HG02885 (cell line): ENCODE results near the gene MAGEB10.
"Not testable (repeated sequence)": the region's sequence is repeated elsewhere in the genome, so short reads cannot be mapped to it uniquely, and the experiment has no call there.

ENCODE experiments used
- ATAC-seq: cut with Tn5 transposase; IDR thresholded peaks from one replicate; pipeline ENCODE4 v1.9.1; 2021; ENCODE audit warnings: mild to moderate bottlenecking; ENCODE audit not compliant: unreplicated experiment, poor library complexity

The MAGEB10 gene, protein sequence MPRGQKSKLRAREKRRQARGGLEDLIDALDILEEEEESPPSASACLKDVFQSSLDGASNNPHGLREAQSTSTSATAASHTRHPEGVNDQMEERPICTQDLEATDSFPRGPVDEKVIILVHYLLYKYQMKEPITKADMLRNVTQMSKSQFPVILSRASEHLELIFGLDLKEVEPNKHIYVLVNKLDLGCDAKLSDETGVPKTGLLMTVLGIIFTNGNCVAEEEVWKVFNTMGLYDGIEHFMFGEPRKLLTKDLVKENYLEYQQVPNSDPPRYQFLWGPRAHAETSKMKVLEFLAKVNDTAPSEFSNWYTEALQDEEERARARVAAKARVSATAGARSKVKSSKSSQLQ

DNA sequence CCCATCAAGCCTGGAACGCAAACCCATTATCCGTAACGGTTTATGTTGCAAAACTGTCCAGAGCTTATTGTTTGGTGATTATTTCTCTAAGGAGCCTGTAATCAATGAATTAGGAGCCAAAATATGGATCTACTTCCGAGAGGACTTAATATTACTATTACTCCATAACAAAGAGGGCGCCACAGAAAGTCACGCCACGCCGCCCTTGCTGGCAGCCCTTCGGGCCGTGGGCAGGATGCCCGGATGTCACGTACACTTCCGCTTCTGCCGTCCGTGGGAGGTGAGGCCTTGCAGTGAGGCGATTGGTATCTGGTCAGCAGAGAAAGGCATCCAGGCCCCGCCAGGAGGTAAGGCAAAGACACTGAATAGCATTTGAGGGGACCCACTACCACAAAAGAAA, at the start of gene MAGEB10:
Gene MAGEB10 (plus strand): TSS at position 301 of the 400 bp plus-strand sequence. CDS start 13,317 bp downstream, outside the sequence.
- ATAC-seq: no peak

DNA sequence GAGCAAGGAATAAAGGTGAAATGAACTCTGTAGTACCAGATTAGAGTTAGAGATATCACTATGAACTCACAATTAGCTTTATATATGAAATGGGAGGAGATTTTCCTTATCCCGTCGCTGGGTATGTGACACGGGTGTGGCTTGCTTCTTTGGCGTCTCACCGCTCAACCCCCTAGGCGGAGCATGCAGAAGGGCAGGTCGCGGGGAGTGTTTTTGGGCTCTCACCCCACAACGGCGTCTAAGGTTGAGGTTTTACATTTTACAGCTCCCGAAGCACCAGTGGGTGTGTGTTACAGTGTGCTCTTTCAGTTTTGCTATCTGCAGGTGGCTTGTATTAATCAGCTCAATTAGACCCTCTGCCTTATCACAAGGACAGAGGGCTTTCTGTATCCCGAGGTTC, 42.1 kb upstream of the MAGEB10 start:
- no peak for ATAC-seq

DNA sequence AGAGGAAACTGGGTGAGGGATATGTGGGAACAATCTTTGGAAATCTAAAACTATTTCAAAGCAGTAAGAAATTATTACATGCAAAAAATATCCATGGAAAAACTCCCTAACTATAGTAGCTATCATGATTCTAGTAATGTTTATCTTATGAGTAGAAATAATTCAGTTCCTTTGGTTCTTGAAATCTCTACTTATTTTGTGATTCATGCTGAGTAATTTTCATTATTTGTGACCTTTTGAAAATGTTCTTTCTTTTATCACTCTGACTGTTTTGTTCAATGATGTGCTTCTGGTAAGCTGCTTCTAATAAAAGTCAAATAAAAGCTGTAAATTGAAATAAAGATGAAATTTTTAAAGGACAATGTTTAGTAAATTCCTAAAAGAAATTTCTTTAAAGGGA, 40.4 kb upstream of the MAGEB10 start:
- ATAC-seq: no peak

DNA sequence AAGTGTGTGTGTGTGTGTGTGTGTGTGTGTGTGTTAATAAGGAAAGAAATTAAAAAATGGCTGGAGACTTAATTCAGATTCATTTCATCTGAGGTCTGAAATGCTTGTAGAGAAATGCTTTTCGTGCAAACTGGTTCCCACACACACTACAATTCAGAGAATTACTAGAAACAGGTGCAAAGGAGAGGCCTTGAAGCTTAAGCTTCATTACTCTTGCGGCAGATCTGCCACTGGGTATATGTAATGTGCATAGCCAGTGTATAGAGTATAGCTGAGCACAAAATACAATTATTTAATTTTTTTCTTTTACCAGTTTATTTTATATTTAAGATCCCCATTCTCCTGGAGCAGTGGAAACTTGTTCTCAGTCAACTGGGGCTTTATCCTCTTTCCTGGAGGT, 31.8 kb upstream of the MAGEB10 start:
- ATAC-seq: no peak

DNA sequence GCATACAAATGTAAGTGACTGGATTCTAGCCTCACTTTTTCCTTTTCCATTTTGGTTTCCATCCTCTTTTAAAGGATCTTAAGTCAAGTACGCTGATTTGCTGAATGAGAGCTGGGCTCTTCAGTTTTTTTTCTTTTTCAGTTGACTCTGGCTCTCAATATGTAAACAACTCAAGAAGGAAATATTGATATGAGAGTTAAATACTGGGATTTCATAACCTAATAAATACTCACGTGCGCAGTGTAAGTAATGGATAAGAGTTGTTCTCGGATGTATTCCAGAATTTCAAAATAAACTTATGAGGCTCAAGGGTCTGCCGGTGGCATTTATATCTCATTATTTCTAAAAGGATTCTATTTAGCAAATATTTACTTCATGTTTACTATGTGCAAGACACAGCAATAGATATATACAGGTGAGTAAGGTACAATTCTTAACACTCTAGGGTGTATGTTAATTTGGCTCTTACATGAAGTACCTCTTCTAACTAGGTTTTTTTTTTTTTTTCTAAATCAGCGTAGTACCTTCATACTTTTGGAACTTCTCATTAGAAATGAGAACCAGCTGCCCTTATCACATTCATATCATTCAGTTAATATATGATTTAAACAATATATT, 11.0 kb upstream of the MAGEB10 start:
- ATAC-seq: no peak

DNA sequence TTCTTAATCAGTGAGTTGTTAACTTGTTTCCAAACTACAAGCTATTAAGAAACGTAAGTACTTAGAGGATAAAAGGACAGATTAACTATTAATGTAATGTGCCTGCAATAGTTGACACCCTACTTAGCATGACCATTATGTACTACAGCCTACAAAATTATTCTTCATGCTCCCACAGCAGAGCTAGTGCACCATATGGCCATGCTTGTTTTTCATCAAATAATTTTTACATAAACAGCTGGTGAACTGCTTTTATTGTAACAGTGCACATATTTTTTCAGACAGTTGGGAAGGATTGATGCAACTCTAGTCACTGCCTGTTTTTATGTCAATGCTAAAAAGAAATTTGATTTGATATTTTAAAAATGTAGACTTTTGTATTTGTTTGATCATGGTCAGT, 10.2 kb upstream of the MAGEB10 start:
- no peak for ATAC-seq

DNA sequence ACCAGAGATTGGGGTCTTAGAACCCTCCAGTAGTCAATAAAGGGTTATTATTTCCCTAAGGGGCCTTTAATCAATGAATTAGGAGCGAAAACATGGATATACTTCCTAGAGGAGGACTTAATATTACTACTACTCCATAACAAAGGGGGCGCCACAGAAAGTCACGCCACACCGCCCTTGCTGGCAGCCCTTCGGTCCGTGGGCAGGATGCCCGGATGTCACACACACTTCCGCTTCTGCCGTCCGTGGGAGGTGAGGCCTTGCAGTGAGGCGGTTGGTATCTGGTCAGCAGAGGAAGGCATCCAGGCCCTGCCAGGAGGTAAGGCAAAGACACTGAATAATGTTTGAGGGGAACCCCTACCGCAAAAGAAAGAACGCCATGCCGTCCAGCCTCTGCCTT, 436 bp downstream of the MAGEB10 start:
- ATAC-seq: no peak

DNA sequence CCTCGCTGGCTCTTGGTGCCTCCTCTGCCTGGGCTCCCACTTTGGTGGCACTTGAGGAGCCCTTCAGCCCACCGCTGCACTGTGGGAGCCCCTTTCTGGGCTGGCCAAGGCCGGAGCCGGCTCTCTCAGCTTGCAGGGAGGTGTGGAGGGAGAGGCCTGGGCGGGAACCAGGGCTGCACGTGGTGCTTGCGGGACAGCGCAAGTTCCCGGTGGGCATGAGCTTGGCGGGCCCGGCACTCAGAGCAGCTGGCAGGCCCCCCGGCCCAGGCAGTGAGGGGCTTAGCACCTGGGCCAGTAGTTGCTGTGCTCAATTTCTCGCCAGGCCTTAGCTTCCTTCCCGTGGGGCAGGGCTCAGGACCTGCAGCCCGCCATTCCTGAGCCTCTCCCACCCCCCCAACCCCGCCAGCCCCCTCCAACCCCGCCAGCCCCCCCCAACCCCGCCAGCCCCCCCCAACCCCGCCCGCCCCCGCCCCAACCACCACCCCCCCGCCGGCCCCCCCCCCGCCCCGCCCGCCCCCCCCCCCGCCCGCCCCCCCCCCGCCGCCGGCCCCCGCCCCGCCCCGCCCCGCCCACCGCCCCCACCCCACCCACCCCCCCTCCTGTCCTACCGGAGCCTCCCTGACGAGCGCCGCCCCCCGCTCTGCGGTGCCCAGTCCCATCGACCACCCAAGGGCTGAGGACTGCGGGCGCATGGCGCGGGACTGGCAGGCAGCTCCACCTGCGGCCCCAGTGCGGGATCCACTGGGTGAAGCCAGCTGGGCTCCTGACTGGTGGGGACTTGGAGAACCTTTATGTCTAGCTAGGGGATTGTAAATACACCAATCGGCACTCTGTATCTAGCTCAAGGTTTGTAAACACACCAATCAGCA, 1.4 kb downstream of the MAGEB10 start:
- not testable (repeated sequence) for ATAC-seq

DNA sequence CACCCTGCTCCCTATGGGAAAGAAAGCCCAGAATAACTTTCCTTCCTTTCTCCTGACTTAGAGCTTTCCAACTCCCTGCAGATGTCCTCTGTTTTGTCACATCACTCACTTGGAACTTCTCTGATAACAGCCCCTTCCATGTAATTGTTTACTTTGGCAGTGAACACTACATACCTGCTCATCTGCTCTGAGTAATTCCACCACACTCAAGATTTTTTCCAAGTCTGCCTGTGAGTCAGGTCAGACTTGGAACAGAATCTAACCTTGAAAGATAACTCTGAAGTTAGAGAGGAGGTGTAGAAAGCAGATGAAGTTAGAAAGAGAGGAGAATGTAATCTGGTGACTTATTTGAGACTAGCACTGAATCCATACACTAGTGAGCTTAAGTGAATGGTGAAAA, 7.4 kb downstream of the MAGEB10 start:
- no peak for ATAC-seq

DNA sequence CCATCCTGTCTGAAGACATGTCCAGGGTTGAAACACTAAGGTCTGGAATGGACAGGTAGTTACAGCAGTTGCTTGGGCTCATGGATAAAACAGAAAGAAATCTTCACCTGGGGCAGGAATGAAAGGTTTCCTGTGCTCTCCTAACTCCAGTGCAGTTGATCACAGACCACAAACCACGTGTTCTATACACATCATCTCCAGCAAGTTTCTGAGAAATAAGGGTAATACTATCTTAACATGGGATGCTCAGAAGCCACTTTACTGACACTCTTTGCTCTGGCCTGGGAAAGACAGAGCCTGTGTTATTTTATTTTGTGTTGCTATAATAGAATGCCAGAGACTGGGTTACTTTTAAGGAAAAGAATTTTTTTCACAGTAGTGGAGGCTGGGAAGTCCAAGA, 16.0 kb downstream of the MAGEB10 start:
- no peak for ATAC-seq

DNA sequence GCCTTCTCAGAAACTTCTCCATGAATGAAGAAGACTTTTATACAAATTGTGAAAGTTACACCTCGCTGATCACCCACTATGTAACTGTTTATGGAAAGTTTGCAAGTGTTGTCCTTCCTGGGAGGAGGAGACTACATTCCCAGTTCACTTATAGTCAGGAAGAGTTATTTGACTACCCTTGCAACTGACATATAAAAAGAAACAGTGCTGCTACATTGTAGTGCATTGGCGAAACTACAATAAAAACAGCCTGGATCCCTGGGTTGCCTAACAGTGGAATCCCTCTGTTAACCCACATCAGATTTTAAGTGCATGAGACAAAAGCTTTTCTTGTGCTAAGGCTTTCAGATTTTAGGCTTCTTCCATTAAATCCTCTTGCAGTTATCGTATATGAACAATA, 30.4 kb downstream of the MAGEB10 start:
- ATAC-seq: no peak

DNA sequence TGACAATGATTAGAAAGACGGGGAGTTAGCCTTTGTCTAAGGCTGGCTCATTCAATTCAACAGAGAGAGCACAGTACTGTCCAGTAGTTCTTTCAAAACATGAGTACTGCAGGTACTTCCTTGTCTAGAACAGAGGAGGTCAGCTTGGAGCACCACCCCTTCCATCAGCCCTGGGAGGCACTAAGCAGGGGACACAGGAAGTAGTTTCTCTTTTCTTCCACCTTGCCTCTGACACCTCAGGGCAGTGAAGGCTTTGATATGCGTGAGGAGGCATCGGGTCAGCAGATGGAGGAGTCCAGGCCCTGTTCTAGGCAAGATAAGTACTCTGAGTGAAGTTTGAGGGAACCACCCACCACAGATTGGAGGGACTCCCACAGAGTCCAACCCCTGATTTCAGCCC, 33.1 kb downstream of the MAGEB10 start:
- ATAC-seq: no peak

DNA sequence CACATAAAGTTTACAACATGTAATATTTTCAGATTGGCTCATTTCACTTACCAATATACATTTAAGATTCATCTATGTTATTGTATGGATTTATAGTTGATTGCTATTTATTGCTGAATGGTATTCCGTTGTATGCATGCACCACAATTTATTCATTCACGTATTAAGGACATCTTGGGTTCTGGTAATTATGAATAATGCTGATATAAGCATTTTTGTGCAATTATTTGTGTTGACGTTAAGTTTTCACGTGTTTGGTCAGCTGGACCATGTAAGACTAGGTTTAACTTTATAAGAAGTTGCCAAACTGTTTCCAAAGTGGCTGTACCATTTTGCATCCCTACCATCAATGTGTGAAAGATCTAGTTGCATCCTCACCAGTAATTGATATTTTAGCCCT, 35.1 kb downstream of the MAGEB10 start:
- ATAC-seq: no peak

DNA sequence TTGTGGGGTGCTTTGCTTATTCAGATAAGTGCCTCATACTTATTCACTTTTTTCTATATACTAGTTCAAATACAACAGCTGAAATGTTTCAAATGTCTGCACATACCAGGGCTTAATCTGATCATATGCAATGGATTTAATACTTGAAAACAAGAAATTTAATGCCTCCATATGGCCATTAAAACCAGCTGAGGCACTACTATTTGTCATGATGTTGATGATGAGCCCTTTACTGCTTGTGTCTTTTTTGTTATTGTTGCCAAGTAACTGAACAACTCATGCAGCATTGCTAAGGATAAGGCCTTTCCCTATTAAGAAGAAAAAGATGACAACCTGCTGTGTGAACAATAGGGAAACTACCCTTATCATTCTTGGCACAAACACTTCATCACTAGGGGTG, 52.5 kb downstream of the MAGEB10 start:
- ATAC-seq: no peak

DNA sequence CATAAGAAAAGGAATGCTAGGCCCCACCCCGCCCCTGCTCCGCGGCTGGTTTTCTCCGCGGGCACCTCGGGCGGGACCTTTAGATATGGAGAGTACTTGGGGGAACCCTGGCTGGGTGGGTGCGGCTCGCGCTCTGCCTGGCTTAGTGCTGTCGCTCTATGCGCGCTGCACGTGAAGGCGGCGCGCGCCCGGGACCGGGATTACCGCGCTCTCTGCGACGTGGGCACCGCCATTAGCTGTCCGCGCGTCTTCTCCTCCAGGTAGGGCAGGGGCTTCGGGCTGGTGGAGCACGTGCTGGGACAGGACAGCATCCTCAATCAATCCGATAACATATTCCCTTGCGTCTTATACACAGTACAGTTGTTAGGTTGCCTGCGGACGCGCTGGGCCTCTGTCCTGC, 56.0 kb downstream of the MAGEB10 start:
- no peak for ATAC-seq
